ENCODE results near the gene TNRC18. TPM values are rescaled to one million over a fixed set of nuclear protein-coding genes. Genes with fewer than 3 reads are reported as not detected.
A peak's percentile ranks its signal among the peaks of the same experiment; 100 is the strongest.

Gene TNRC18
- polyA plus RNA-seq, 1 of the 3 experiments (the other 2 are of a cell fraction), result 34.4 TPM

GRCh38 chr7:5420067-5420880, 3.4 kb downstream of the TNRC18 start:
- H4K20me1 ChIP-seq (ENCODE audit: insufficient read depth), result peaks cover 55% of the 10 kb centered on the region
- DNase-seq, result peak; percentile 77
- H3F3A ChIP-seq (replicated peaks; ENCODE audit: insufficient read depth), result peaks cover 30% of the 10 kb centered on the region
- H3K27ac ChIP-seq (ENCODE audit: low read depth in 2 of 2, low read length in 1 of 2), result peak overlapping the region; percentile 95 to 99
- peaks cover 22 to 25% of the 10 kb centered on the region in 2 experiments; a peak in 3 of 4 replicates for H3K4me1 ChIP-seq (ENCODE audit: control insufficient read depth in 1 of 2, insufficient read depth in 2 of 2, low read depth in 1 of 2, low read length in 1 of 2)
- 4% methylated on average over 42 of the region's 85 CpGs for WGBS (ENCODE audit: low lambda C conversion rate)
- H3K9ac ChIP-seq, result peak overlapping the region; percentile 100
- CTCF ChIA-PET, result interaction anchor here (0.6 to 4.1 kb wide), 8 partner anchors 10 to 75 kb away, joined by 3 to 22 read pairs (median 4); no protein-coding TSS in a partner anchor
- H3K9me2 ChIP-seq, result no peaks in the 10 kb centered on the region
- H3K36me3 ChIP-seq (replicated peaks in 1 of 2; ENCODE audit: control insufficient read depth in 1 of 2, insufficient read depth in 2 of 2, low read length in 1 of 2), result peaks cover 2 to 5% of the 10 kb centered on the region in 2 experiments
- no peak overlapping the region for H2AFZ ChIP-seq (ENCODE audit: low read depth)
- peaks cover 96% of the 10 kb centered on the region for H3K79me2 ChIP-seq (ENCODE audit: insufficient read depth)
- peak overlapping the region; percentile 100 for H3K4me2 ChIP-seq
- peak overlapping the region; percentile 72 to 98 for H3K4me3 ChIP-seq (ENCODE audit: low read depth in 2 of 2, low read length in 1 of 2)
- no peaks in the 10 kb centered on the region for H3K9me3 ChIP-seq
- no peak for TF ChIP-seq TCF12 (IDR thresholded peaks at IDR 0.05)
- no peak for TF ChIP-seq CTCF (IDR thresholded peaks at IDR 0.05)
- no peak for TF ChIP-seq USF1 (IDR thresholded peaks at IDR 0.05; ENCODE audit: borderline replicate concordance, low read depth)
- TF ChIP-seq PBX3 (IDR thresholded peaks at IDR 0.05), result no peak
- no peak for TF ChIP-seq REST (IDR thresholded peaks at IDR 0.05; ENCODE audit: low read depth, low read length)
- TF ChIP-seq MXI1 (IDR thresholded peaks at IDR 0.05; ENCODE audit: low read depth, low read length), result 0 out of 2 replicates have a peak, but pooled peaks have one; percentile 3
- no peak for TF ChIP-seq CHD2 (IDR thresholded peaks at IDR 0.05; ENCODE audit: low read length, partially characterized antibody)
- TF ChIP-seq JUND (IDR thresholded peaks at IDR 0.05), result no peak
- no peak for TF ChIP-seq YY1 (IDR thresholded peaks at IDR 0.05; ENCODE audit: low read depth)
- 0 out of 2 replicates have a peak, but pooled peaks have one; percentile 1 for TF ChIP-seq TAF1 (IDR thresholded peaks at IDR 0.05; ENCODE audit: borderline replicate concordance, low read depth, low read length)
- TF ChIP-seq GABPA (IDR thresholded peaks at IDR 0.05; ENCODE audit: low read depth), result no peak
- TF ChIP-seq SMC3 (IDR thresholded peaks at IDR 0.05; ENCODE audit: low read depth, low read length), result no peak
- no peaks in the 10 kb centered on the region for H3K27me3 ChIP-seq (ENCODE audit: insufficient read depth)
- POLR2A ChIA-PET, result no interaction called here

All from SK-N-SH (cell line).